ENCODE data around the gene NFATC2.

NFATC2 gene

GRCh38 chr20:51450221-51450712 lies 92.3 kb downstream of the NFATC2 start:
- no peak for DNase-seq

GRCh38 chr20:51449498-51450220 lies 92.9 kb downstream of the NFATC2 start:
- DNase-seq = no peak
- in situ Hi-C loops (cut with HindIII; ENCODE audit: low pct_ligation_motif_present, low pct_unique_long_range_greater_than_20kb, low sequenced_read_pairs) = no loop called here

More at GRCh38 chr20:51450221-51450712, 92.3 kb downstream of the NFATC2 start:
- in situ Hi-C loops (cut with HindIII; ENCODE audit: low pct_ligation_motif_present, low pct_unique_long_range_greater_than_20kb, low sequenced_read_pairs) = no loop called here

GRCh38 chr20:51447765-51448148 lies 94.8 kb downstream of the NFATC2 start:
- DNase-seq = no peak

GRCh38 chr20:51447097-51447764 lies 95.3 kb downstream of the NFATC2 start:
- in situ Hi-C loops (cut with HindIII; ENCODE audit: low pct_ligation_motif_present, low pct_unique_long_range_greater_than_20kb, low sequenced_read_pairs) = no loop called here
- DNase-seq = peak; percentile 89

More at GRCh38 chr20:51447765-51448148, 94.8 kb downstream of the NFATC2 start:
- in situ Hi-C loops (cut with HindIII; ENCODE audit: low pct_ligation_motif_present, low pct_unique_long_range_greater_than_20kb, low sequenced_read_pairs) = no loop called here

- peak; percentile 87 for DNase-seq
- in situ Hi-C loops (cut with HindIII; ENCODE audit: low pct_ligation_motif_present, low pct_unique_long_range_greater_than_20kb, low sequenced_read_pairs) = no loop called here
Observed at GRCh38 chr20:51446656-51447055, 95.9 kb downstream of the NFATC2 start.

GRCh38 chr20:51446230-51446629 lies 96.3 kb downstream of the NFATC2 start:
- no peak for DNase-seq
- in situ Hi-C loops (cut with HindIII; ENCODE audit: low pct_ligation_motif_present, low pct_unique_long_range_greater_than_20kb, low sequenced_read_pairs) = no loop called here

- no peak for DNase-seq
- in situ Hi-C loops (cut with HindIII; ENCODE audit: low pct_ligation_motif_present, low pct_unique_long_range_greater_than_20kb, low sequenced_read_pairs) = no loop called here
Observed at GRCh38 chr20:51445591-51445990, 96.9 kb downstream of the NFATC2 start.

- in situ Hi-C loops (cut with HindIII; ENCODE audit: low pct_ligation_motif_present, low pct_unique_long_range_greater_than_20kb, low sequenced_read_pairs) = no loop called here
- no peak for DNase-seq
Observed at GRCh38 chr20:51444922-51445438, 97.5 kb downstream of the NFATC2 start.

- no peak for DNase-seq
- in situ Hi-C loops (cut with HindIII; ENCODE audit: low pct_ligation_motif_present, low pct_unique_long_range_greater_than_20kb, low sequenced_read_pairs) = no loop called here
Observed at GRCh38 chr20:51444467-51444866, 98.1 kb downstream of the NFATC2 start.

- DNase-seq = no peak
- in situ Hi-C loops (cut with HindIII; ENCODE audit: low pct_ligation_motif_present, low pct_unique_long_range_greater_than_20kb, low sequenced_read_pairs) = no loop called here
Observed at GRCh38 chr20:51442602-51443001, 99.9 kb downstream of the NFATC2 start.

- DNase-seq = no peak
- in situ Hi-C loops (cut with HindIII; ENCODE audit: low pct_ligation_motif_present, low pct_unique_long_range_greater_than_20kb, low sequenced_read_pairs) = no loop called here
Observed at GRCh38 chr20:51440589-51440988, 101.9 kb downstream of the NFATC2 start.

- in situ Hi-C loops (cut with HindIII; ENCODE audit: low pct_ligation_motif_present, low pct_unique_long_range_greater_than_20kb, low sequenced_read_pairs) = no loop called here
- DNase-seq = no peak
Observed at GRCh38 chr20:51439160-51439689, 103.3 kb downstream of the NFATC2 start.

- in situ Hi-C loops (cut with HindIII; ENCODE audit: low pct_ligation_motif_present, low pct_unique_long_range_greater_than_20kb, low sequenced_read_pairs) = no loop called here
- DNase-seq = no peak
Observed at GRCh38 chr20:51438136-51438535, 104.4 kb downstream of the NFATC2 start.

GRCh38 chr20:51437182-51437924 lies 105.2 kb downstream of the NFATC2 start:
- in situ Hi-C loops (cut with HindIII; ENCODE audit: low pct_ligation_motif_present, low pct_unique_long_range_greater_than_20kb, low sequenced_read_pairs) = no loop called here
- DNase-seq = no peak

GRCh38 chr20:51434580-51435247 lies 107.8 kb downstream of the NFATC2 start:
- in situ Hi-C loops (cut with HindIII; ENCODE audit: low pct_ligation_motif_present, low pct_unique_long_range_greater_than_20kb, low sequenced_read_pairs) = no loop called here
- DNase-seq = no peak

GRCh38 chr20:51434026-51434425 lies 108.5 kb downstream of the NFATC2 start:
- in situ Hi-C loops (cut with HindIII; ENCODE audit: low pct_ligation_motif_present, low pct_unique_long_range_greater_than_20kb, low sequenced_read_pairs) = no loop called here
- no peak for DNase-seq

GRCh38 chr20:51432875-51433274 lies 109.6 kb downstream of the NFATC2 start:
- in situ Hi-C loops (cut with HindIII; ENCODE audit: low pct_ligation_motif_present, low pct_unique_long_range_greater_than_20kb, low sequenced_read_pairs) = no loop called here

GRCh38 chr20:51432251-51432784 lies 110.2 kb downstream of the NFATC2 start:
- DNase-seq = no peak
- in situ Hi-C loops (cut with HindIII; ENCODE audit: low pct_ligation_motif_present, low pct_unique_long_range_greater_than_20kb, low sequenced_read_pairs) = no loop called here

More at GRCh38 chr20:51432875-51433274, 109.6 kb downstream of the NFATC2 start:
- no peak for DNase-seq

Data from ACHN (cell line).